Endothelial cell of umbilical vein (primary cell): Measurements from ENCODE around the gene MT1M. TPM values are rescaled to one million over a fixed set of nuclear protein-coding genes. Genes with fewer than 3 reads are reported as not detected.

ENCODE experiments used
- BruUV-seq: library from RNA; stranded (reverse); fragments of 400-500 nt; replicated peaks from 2 replicates; lab custom pipeline; 2021; lab: Mats Ljungman, UMichigan
- CTCF ChIA-PET: fragments of 300-600, 350-600 bp; sonication (Branson Sonifier 250); formaldehyde crosslinking; loops from one replicate; lab custom pipeline; 2021; ENCODE audit warnings: antibody characterized with exemption, inconsistent platforms; lab: Charles Lee
- POLR2A ChIA-PET: fragments of 300-600, 350-600 bp; sonication (Branson Sonifier 250); formaldehyde crosslinking; loops from one replicate; lab custom pipeline; 2021; ENCODE audit warnings: antibody characterized with exemption, inconsistent platforms; lab: Charles Lee
- DNase-seq: peaks from one replicate; pipeline ENCODE4 v3.0.0-alpha.2; 2011; ENCODE audit warnings: low read depth, low spot score
- FAIRE-seq: peaks from 2 replicates; lab custom pipeline; 2011; peaks lifted over from hg19 to GRCh38; lab: Jason Lieb, UNC
- H2AFZ ChIP-seq: 2 replicates; pipeline ENCODE4 v1.6.0; 2012; ENCODE audit warnings: low read depth, low read length, control low read depth, inconsistent platforms
- H3K27ac ChIP-seq: 2 replicates; pipeline ENCODE4 v1.5.1; 2011; ENCODE audit warnings: low read depth, mild to moderate bottlenecking, control low read depth, low read length, moderate library complexity; ENCODE audit not compliant: insufficient read depth
- H3K27me3 ChIP-seq, 2 experiments: 2 replicates each; pipeline versions ENCODE4 v1.6.0 to v1.6.1; 2011; ENCODE audit warnings: low read length in 2 of 2, mixed read lengths in 1 of 2; ENCODE audit not compliant: control insufficient read depth in 2 of 2, insufficient read depth in 2 of 2
- H3K36me3 ChIP-seq, 2 experiments: 2 replicates in 1 of 2; 3 replicates in 1 of 2; pipeline ENCODE4 v1.5.1; 2011; ENCODE audit warnings: low read length in 2 of 2, mild to moderate bottlenecking in 1 of 2, moderate library complexity in 1 of 2; ENCODE audit not compliant: control insufficient read depth in 2 of 2, insufficient read depth in 2 of 2; ENCODE audit errors: extremely low read depth in 1 of 2
- H3K4me1 ChIP-seq: 3 replicates; pipeline ENCODE4 v1.5.1; 2011; ENCODE audit warnings: mild to moderate bottlenecking, low read length; ENCODE audit not compliant: control insufficient read depth, insufficient read depth; ENCODE audit errors: extremely low read depth
- H3K4me2 ChIP-seq: 2 replicates; pipeline ENCODE4 v1.6.1; 2011; ENCODE audit warnings: low read length, control low read depth, mixed read lengths; ENCODE audit not compliant: insufficient read depth
- H3K4me3 ChIP-seq, 3 experiments: fragments of 200-600 bp in 1 of 3; sonication (generic), shearing (Covaris generic) in 1 of 3; replicated peaks in 1 of 3; 2 replicates each; pipeline ENCODE4 v1.5.1; 2011 to 2016; ENCODE audit warnings: control low read depth in 3 of 3, low read length in 3 of 3, mild to moderate bottlenecking in 2 of 3, inconsistent platforms in 1 of 3, low read depth in 1 of 3, moderate library complexity in 1 of 3; ENCODE audit not compliant: insufficient read depth in 1 of 3
- H3K79me2 ChIP-seq: 2 replicates; pipeline ENCODE4 v1.6.0; 2012; ENCODE audit warnings: low read length, inconsistent platforms; ENCODE audit not compliant: control insufficient read depth, insufficient read depth
- H3K9ac ChIP-seq: replicated peaks from 2 replicates; pipeline ENCODE3; 2011; ENCODE audit warnings: low read length, control low read depth; ENCODE audit not compliant: insufficient read depth; ENCODE audit errors: extremely low read depth
- H3K9me1 ChIP-seq: replicated peaks from 3 replicates; pipeline ENCODE4 v1.6.0; 2011; ENCODE audit warnings: mild to moderate bottlenecking, low read length; ENCODE audit not compliant: control insufficient read depth, insufficient read depth; ENCODE audit errors: extremely low read depth
- H3K9me3 ChIP-seq: replicated peaks from 2 replicates; pipeline ENCODE4 v1.5.1; 2012; ENCODE audit warnings: low read length, inconsistent platforms; ENCODE audit not compliant: control insufficient read depth, insufficient read depth
- H4K20me1 ChIP-seq: replicated peaks from 2 replicates; pipeline ENCODE3; 2011; ENCODE audit warnings: mild to moderate bottlenecking, low read length; ENCODE audit not compliant: control insufficient read depth, insufficient read depth; ENCODE audit errors: extremely low read depth
- EZH2 ChIP-seq: IDR thresholded peaks from 2 replicates; pipeline ENCODE4 v1.6.1; 2012; ENCODE audit warnings: borderline replicate concordance, low read depth, mild to moderate bottlenecking, moderate library complexity, low read length, inconsistent platforms; ENCODE audit not compliant: severe bottlenecking
- FOS ChIP-seq: IDR thresholded peaks from 2 replicates; pipeline ENCODE4 v1.6.1; 2011; ENCODE audit warnings: mild to moderate bottlenecking, low read length, moderate library complexity, borderline replicate concordance; ENCODE audit not compliant: insufficient read depth
- GATA2 ChIP-seq: IDR thresholded peaks from 2 replicates; pipeline ENCODE4 v1.7.0; 2011; ENCODE audit warnings: low read depth, mild to moderate bottlenecking, moderate library complexity, mixed read lengths, low read length; ENCODE audit not compliant: insufficient read length, insufficient read depth
- JUN ChIP-seq: IDR thresholded peaks from 2 replicates; pipeline ENCODE4 v1.6.1; 2011; ENCODE audit warnings: borderline replicate concordance, low read depth; ENCODE audit not compliant: insufficient read length, insufficient read depth
- MYC ChIP-seq: IDR thresholded peaks from one replicate; pipeline ENCODE4 v1.6.1; 2011; ENCODE audit warnings: mild to moderate bottlenecking, low read depth, low read length
- POLR2A ChIP-seq: IDR thresholded peaks from 2 replicates; pipeline ENCODE4 v1.6.1; 2012; ENCODE audit warnings: low read depth, mild to moderate bottlenecking, control low read depth, low read length
- POLR2AphosphoS5 ChIP-seq: IDR thresholded peaks from 2 replicates; pipeline ENCODE4 v1.6.1; 2012; ENCODE audit warnings: low read depth, mild to moderate bottlenecking, control low read depth, low read length, moderate library complexity; ENCODE audit not compliant: insufficient read depth
- dilution Hi-C: fragments of 300-500 bp; cut with MboI; formaldehyde crosslinking; loops from one replicate; pipeline ENCODE4 v1.15.0; 2019; ENCODE audit warnings: low sequenced_read_pairs; ENCODE audit not compliant: extremely low pct_ligation_motif_present
- intact Hi-C: fragments of 100-400 bp; cut with micrococcal nuclease; formaldehyde crosslinking; loops from one replicate; pipeline ENCODE4 v1.10.0; 2022
- polyA plus RNA-seq, 4 experiments: library from polyadenylated mRNA; depleted of rRNA in 3 of 4; stranded (reverse) in 3 of 4; unstranded in 1 of 4; fragments of >200 nt; gene quantifications; 2 replicates each; pipeline versions ENCODE4 v1.2.1 to v1.2.3, GENCODE V29; 2011 to 2012; ENCODE audit warnings: missing spikeins in 1 of 4
- total RNA-seq: library from RNA; stranded (reverse); gene quantifications from 2 replicates; pipeline ENCODE4 v1.2.3, GENCODE V29; 2021
- TF ChIP-seq, protein P1 (sequence below), 2 donors: IDR thresholded peaks; 1 replicate in 1 of 2; 2 replicates in 1 of 2; pipeline ENCODE4 v1.5.1; 2011; ENCODE audit warnings: low read length in 2 of 2, mild to moderate bottlenecking in 2 of 2, moderate library complexity in 2 of 2, control low read depth in 1 of 2, inconsistent platforms in 1 of 2, low read depth in 1 of 2; ENCODE audit not compliant: insufficient read depth in 1 of 2; ENCODE audit errors: extremely low read depth in 1 of 2
- TF ChIP-seq, protein P2 (sequence below): IDR thresholded peaks from 2 replicates; pipeline ENCODE4 v1.6.1; 2011; ENCODE audit not compliant: insufficient read depth, insufficient read length

The MT1M gene
- total and polyA plus RNA-seq, 2 donors (not counting 3 experiments of a cell fraction or from before 2014, with no cell fraction given): 4.3 to 4.6 TPM

DNA sequence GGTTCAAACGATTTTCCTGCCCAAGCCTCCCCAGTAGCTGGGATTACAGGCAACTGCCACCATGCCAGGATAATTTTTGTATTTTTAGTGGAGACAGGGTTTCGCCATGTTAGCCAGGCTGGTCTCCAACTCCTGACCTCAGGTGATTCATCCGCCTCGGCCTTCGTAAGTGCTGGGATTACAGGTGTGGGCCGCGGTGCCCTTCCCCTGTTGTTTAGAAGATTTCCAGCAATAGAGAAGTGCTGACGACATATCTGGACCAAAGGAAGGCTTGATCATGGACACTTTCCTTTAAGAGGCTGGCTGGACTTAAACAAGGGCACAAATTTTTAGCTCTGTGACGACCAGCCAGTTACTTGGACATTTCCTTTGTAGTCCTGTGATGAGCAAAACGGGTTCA is 1.3 kb upstream of the MT1M start:
- Histone ChIP-seq H4K20me1 (no peaks in the 10 kb centered on the region), H3K9me1 (no peaks in the 10 kb centered on the region), H3K79me2 (peaks cover 3% of the 10 kb centered on the region), H3K27ac (no peak overlapping the region), H3K27me3 (peaks cover 19 to 23% of the 10 kb centered on the region in 2 experiments), H3K4me1 (peaks cover 23% of the 10 kb centered on the region), H3K9me3 (no peaks in the 10 kb centered on the region), H3K9ac (no peak overlapping the region), H2AFZ (no peak overlapping the region), H3K4me2 (no peak overlapping the region), H3K36me3 (no peaks in the 10 kb centered on the region), H3K4me3 (no peak overlapping the region)
- dilution Hi-C loops: no loop called here
- intact Hi-C loops: no loop called here
- FAIRE-seq: no peak
- no peak for DNase-seq
- BruUV-seq: no TSS peak
- no peak for TF ChIP-seq EZH2
- TF ChIP-seq JUN: no peak
- TF ChIP-seq POLR2AphosphoS5: no peak
- TF ChIP-seq FOS: no peak
- no peak for TF ChIP-seq MYC
- no peak for TF ChIP-seq GATA2
- TF ChIP-seq POLR2A: no peak
- TF ChIP-seq, protein P1, sequence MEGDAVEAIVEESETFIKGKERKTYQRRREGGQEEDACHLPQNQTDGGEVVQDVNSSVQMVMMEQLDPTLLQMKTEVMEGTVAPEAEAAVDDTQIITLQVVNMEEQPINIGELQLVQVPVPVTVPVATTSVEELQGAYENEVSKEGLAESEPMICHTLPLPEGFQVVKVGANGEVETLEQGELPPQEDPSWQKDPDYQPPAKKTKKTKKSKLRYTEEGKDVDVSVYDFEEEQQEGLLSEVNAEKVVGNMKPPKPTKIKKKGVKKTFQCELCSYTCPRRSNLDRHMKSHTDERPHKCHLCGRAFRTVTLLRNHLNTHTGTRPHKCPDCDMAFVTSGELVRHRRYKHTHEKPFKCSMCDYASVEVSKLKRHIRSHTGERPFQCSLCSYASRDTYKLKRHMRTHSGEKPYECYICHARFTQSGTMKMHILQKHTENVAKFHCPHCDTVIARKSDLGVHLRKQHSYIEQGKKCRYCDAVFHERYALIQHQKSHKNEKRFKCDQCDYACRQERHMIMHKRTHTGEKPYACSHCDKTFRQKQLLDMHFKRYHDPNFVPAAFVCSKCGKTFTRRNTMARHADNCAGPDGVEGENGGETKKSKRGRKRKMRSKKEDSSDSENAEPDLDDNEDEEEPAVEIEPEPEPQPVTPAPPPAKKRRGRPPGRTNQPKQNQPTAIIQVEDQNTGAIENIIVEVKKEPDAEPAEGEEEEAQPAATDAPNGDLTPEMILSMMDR (IDR thresholded peaks at IDR 0.05; ENCODE audit: extremely low read depth in 1 of 2, insufficient read depth in 1 of 2, low read depth in 1 of 2, low read length in 2 of 2): no peak
- TF ChIP-seq, protein P2, sequence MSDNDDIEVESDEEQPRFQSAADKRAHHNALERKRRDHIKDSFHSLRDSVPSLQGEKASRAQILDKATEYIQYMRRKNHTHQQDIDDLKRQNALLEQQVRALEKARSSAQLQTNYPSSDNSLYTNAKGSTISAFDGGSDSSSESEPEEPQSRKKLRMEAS: no peak
- CTCF ChIA-PET: interaction anchor here (1.2 to 2.5 kb wide), 3 partner anchors 24 to 31 kb away, joined by 3 to 14 read pairs (median 6); no protein-coding TSS in a partner anchor
- POLR2A ChIA-PET: no interaction called here
